Activated T-helper 1 cell treated with anti-CD3 and anti-CD28 coated beads, Interleukin-12 subunit alpha, Interleukin-12 subunit beta, Interleukin-2, Interleukin-4 antibody, amounts not matched to agents 30 ng/mL and 10 ng/mL and 1 ng/mL, durations not matched to agents 14 hours and 24 hours and 36 hours (primary cell): Measurements from ENCODE around the gene DOCK4. TPM values are rescaled to one million over a fixed set of nuclear protein-coding genes. Genes with fewer than 3 reads are reported as not detected.

Source experiments
- DNase-seq: peaks from one replicate; pipeline ENCODE4 v3.0.0; 2021; ENCODE audit warnings: low spot score
- H3K27ac Mint-ChIP-seq: one replicate; pipeline ENCODE4 v1.8.0; 2021; ENCODE audit warnings: mild to moderate bottlenecking, mixed read lengths
- H3K27me3 Mint-ChIP-seq: one replicate; pipeline ENCODE4 v1.8.0; 2022; ENCODE audit warnings: mild to moderate bottlenecking, moderate library complexity, mixed read lengths; ENCODE audit not compliant: insufficient read depth
- H3K36me3 Mint-ChIP-seq: one replicate; pipeline ENCODE4 v1.8.0; 2021; ENCODE audit warnings: low read depth, mixed read lengths
- H3K4me1 Mint-ChIP-seq: one replicate; pipeline ENCODE4 v1.8.0; 2021; ENCODE audit warnings: low read depth, mixed read lengths
- H3K4me3 Mint-ChIP-seq: one replicate; pipeline ENCODE4 v1.8.0; 2021; ENCODE audit warnings: mild to moderate bottlenecking, moderate library complexity, mixed read lengths
- H3K9me3 Mint-ChIP-seq: one replicate; pipeline ENCODE4 v1.8.0; 2021; ENCODE audit warnings: mixed read lengths
- intact Hi-C: fragments of 100-400 bp; cut with micrococcal nuclease; formaldehyde crosslinking; loops from one replicate; pipeline ENCODE4 v1.15.1; 2024
- total RNA-seq: library from RNA; stranded (reverse); gene quantifications from 2 replicates; pipeline ENCODE4 v1.2.3, GENCODE V29; 2022

The DOCK4 gene
- total RNA-seq, 1 donor from 2014 or later = 0.31 TPM

DNA sequence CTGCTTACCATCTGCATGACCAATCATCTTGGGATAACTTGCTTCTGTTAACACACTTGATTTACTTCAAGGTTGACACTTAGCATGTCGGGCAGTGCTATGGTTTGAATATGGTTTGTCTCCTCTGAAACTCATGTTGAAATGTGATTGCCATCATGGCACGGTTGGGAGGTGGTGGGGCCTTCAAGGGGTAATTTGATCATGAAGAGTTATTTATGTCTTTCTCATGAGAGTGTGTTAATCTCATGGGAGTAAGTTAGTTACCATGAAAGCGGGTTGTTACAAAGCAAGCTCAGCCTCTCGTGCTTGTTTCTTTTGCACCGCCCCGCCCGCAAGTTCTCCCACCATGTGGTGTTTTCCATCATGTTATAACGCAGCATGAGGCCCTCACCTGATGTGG lies 163.6 kb downstream of the DOCK4 start:
- intact Hi-C loops = no loop called here

DNA sequence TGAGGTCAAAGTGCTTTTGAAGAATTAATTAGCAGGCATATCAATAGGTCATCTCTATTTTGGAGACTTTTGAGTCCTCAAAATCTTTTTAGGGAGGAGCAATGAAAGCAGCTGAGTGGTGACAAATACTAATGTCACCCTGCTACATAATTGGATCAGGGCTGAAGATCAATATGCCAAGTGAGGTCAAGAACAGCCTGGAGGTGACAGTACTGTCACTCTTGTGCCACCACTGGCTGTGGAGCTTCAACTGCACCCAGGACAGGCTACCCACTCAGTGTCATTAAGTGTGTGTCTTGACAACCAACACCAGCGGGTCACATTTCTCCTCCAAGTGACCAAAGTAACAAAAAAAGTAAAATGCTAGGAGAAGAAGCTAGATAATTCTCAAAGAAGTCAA lies 167.8 kb downstream of the DOCK4 start:
- H3K4me3 Mint-ChIP-seq = no peak overlapping the region
- DNase-seq = no peak
- peaks cover 6% of the 10 kb centered on the region for H3K27me3 Mint-ChIP-seq
- H3K27ac Mint-ChIP-seq = no peak overlapping the region
- no peaks in the 10 kb centered on the region for H3K4me1 Mint-ChIP-seq
- intact Hi-C loops = no loop called here
- H3K9me3 Mint-ChIP-seq = no peaks in the 10 kb centered on the region
- H3K36me3 Mint-ChIP-seq = no peaks in the 10 kb centered on the region

More for the DNA sequence above, 163.6 kb downstream of the DOCK4 start:
- Mint-ChIP-seq H3K36me3 (no peaks in the 10 kb centered on the region), H3K9me3 (no peaks in the 10 kb centered on the region), H3K4me3 (no peak overlapping the region), H3K27ac (no peak overlapping the region), H3K27me3 (peaks cover 3% of the 10 kb centered on the region), H3K4me1 (no peaks in the 10 kb centered on the region)
- DNase-seq = no peak

DNA sequence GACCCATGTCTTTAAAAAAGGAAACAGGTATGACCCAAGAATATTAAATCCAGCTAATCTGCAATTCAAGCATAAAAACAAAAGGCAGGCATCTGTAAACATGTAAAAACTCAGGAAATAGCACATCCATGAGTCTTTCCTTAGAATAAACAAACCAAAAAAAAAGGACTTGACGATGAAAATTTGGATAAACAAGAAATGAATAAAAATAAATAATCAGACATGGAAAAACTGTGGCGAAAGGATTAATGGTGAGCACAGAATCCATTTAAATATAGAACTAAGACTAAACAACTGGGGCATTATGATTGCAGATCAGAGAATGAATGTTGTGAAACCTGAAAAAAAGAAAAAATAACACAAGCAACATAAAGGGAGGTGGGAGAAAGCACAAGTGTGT lies 170.1 kb downstream of the DOCK4 start:
- H3K27me3 Mint-ChIP-seq = peaks cover 6% of the 10 kb centered on the region
- intact Hi-C loops = no loop called here
- H3K4me1 Mint-ChIP-seq = no peaks in the 10 kb centered on the region
- no peaks in the 10 kb centered on the region for H3K9me3 Mint-ChIP-seq
- no peak overlapping the region for H3K4me3 Mint-ChIP-seq
- no peaks in the 10 kb centered on the region for H3K36me3 Mint-ChIP-seq
- no peak for DNase-seq
- H3K27ac Mint-ChIP-seq = no peak overlapping the region

DNA sequence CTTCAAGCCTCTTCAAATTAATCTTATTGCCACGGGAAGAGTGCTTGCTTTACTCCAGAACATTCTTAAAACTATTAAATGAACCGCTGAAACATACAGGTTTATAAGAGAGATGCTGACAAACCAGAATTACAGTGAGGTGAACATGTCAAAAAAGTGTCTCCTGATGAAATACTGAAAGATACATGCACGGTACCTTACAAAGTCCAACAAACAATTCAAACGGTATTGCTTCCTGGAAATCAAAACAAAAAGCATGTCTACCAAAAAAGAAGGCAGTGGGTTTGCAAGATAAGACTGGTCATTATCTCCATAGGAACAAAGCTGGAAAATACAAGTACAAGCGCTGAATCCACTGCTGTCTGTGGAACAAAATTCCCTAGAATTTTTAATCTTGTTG lies 174.5 kb downstream of the DOCK4 start:
- Mint-ChIP-seq H3K27me3 (peaks cover 4% of the 10 kb centered on the region), H3K9me3 (no peaks in the 10 kb centered on the region), H3K27ac (no peak overlapping the region), H3K36me3 (no peaks in the 10 kb centered on the region), H3K4me3 (no peak overlapping the region), H3K4me1 (no peaks in the 10 kb centered on the region)
- DNase-seq = no peak
- intact Hi-C loops = no loop called here

DNA sequence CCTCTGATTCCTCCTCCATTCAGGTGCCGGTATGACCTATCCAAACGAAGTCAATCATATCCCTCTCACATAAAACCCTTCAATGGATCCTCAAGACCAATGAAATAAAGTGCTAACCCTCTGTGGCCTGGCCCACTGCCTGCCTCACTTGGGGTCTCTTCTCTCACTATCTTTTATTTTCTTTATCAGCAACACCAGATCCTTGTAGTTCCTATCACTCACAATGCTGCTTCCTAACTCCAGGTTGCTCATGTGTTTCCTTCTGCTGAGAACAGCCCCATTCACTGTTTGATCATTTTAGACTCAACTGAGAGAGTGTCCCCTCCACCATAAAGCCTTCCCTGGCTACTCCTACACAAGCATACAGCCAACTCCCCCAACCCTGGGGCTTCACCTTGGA lies 180.6 kb downstream of the DOCK4 start:
- Mint-ChIP-seq H3K4me3 (no peak overlapping the region), H3K36me3 (no peaks in the 10 kb centered on the region), H3K27ac (no peak overlapping the region), H3K4me1 (no peaks in the 10 kb centered on the region), H3K9me3 (no peaks in the 10 kb centered on the region), H3K27me3 (peaks cover 2% of the 10 kb centered on the region)
- no peak for DNase-seq
- intact Hi-C loops = no loop called here

DNA sequence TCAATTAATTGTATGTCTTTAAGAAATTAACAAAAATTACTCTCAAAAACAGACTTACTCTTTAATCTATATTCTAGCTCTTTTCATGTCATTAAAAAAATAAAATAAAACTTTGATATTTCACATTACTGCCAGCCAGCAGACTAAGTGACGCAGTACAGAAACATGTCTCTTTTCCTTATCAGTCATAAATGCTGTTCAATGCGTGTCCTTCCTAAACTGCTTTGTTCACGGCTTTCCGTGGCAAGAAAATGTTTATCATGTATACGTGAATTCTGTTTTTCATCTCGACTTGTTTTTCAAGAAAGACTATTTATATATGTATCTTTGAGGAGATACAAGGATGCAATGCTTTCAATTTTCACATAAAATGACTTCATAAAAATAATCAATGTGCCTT lies 182.4 kb downstream of the DOCK4 start:
- H3K4me1 Mint-ChIP-seq = no peaks in the 10 kb centered on the region
- H3K4me3 Mint-ChIP-seq = no peak overlapping the region

DNA sequence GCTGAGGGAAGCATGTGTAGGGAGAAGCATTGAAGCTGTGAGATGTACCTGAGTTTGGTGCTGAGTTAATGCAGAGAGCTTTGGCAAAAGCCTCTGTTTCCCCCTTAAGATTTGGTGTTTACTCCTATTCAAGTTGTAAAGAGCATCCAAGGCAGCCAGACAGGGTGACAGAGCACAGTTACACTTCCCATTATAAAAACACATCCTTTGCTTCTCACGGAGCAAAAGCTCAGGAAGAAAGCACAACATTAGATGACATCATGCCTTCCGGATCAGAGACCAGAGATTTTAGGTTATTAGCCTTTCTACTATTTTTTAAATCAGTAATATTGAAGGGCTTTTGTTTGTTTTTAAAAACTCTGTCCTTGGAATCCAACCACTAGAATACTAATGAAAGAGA lies 182.9 kb downstream of the DOCK4 start:
- H3K27ac Mint-ChIP-seq = no peak overlapping the region
- no peak for DNase-seq
- peaks cover 4% of the 10 kb centered on the region for H3K27me3 Mint-ChIP-seq
- H3K9me3 Mint-ChIP-seq = no peaks in the 10 kb centered on the region
- intact Hi-C loops = no loop called here
- H3K4me3 Mint-ChIP-seq = no peak overlapping the region
- no peaks in the 10 kb centered on the region for H3K36me3 Mint-ChIP-seq
- H3K4me1 Mint-ChIP-seq = no peaks in the 10 kb centered on the region

More for the DNA sequence above, 182.4 kb downstream of the DOCK4 start:
- peaks cover 3% of the 10 kb centered on the region for H3K27me3 Mint-ChIP-seq
- intact Hi-C loops = no loop called here
- no peaks in the 10 kb centered on the region for H3K9me3 Mint-ChIP-seq
- no peaks in the 10 kb centered on the region for H3K36me3 Mint-ChIP-seq
- no peak overlapping the region for H3K27ac Mint-ChIP-seq
- no peak for DNase-seq

DNA sequence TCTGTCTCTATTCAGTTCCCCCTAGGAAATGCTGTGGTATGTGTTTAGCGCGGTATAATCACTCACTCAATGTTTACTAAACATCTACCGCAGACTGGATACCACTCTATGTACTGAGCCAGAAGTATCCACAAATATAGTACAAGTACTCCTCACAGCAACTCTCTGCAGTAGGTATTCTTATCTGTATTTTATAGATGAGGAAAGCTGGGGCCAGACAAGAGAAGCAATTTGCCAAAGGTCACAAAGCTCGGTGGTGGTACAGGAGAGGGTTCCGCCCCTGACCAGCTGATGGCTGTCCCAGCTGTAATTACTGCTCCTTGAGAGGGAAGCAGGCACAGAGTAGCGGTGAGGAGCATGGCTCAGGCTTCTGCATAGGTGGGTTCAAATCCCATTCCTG lies 184.1 kb downstream of the DOCK4 start:
- Mint-ChIP-seq H3K36me3 (no peaks in the 10 kb centered on the region), H3K4me3 (no peak overlapping the region), H3K9me3 (no peaks in the 10 kb centered on the region), H3K27ac (no peak overlapping the region), H3K4me1 (no peaks in the 10 kb centered on the region), H3K27me3 (peaks cover 4% of the 10 kb centered on the region)
- intact Hi-C loops = no loop called here
- DNase-seq = no peak

DNA sequence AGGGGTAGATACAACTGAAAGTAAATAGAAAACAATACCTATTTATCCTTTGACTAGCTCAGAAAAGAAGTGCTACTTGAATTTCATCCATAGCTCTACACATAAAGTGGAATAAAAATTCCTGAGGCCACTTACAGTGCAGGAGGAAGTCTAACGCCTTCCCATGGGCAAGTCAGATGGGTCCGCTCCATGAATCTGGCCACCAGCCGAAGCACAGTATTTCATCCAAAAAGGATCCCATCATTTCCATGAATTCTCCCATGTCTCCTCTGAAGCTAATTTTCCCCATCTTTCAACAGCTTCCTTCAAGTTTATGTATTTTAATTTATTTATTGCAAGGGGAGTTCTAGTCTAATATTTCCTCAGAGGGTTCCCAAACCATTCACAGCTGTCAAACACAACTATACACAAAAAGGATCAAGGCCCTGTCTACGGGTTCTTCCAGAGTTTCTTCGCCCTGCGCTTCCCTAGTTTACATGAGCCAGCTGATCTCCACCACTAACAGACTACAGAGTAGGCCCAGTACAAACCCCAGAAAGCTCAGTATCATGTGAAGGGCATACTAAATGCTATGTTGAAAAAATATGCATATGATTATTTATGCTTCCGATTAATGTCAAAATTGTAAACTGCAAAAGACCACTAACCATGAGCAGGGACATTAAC lies 184.7 kb downstream of the DOCK4 start:
- no peaks in the 10 kb centered on the region for H3K9me3 Mint-ChIP-seq
- intact Hi-C loops = no loop called here
- no peaks in the 10 kb centered on the region for H3K4me1 Mint-ChIP-seq
- H3K4me3 Mint-ChIP-seq = no peak overlapping the region
- peaks cover 4% of the 10 kb centered on the region for H3K27me3 Mint-ChIP-seq
- no peaks in the 10 kb centered on the region for H3K36me3 Mint-ChIP-seq
- no peak for DNase-seq
- H3K27ac Mint-ChIP-seq = no peak overlapping the region

DNA sequence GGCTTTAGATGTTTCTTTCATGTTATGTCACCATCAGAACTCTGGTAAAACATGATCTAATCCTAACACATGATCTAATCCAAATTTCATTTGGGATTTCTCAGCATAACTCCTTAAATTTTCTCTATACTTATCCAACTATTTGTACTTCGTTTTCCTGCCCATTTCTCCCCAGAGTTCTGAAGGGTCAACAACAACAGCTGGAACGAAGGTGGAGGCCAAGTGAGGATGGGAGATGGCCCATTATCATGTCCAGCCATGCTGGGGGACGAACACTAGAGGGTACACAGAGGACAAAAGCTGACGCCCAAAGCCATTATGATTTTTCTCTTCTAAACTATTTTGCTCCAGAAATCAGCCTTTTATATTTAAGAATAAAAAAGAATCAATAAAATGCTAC lies 185.4 kb downstream of the DOCK4 start:
- intact Hi-C loops = no loop called here
- Mint-ChIP-seq H3K27ac (no peak overlapping the region), H3K36me3 (no peaks in the 10 kb centered on the region), H3K27me3 (peaks cover 4% of the 10 kb centered on the region), H3K4me3 (no peak overlapping the region), H3K4me1 (no peaks in the 10 kb centered on the region), H3K9me3 (no peaks in the 10 kb centered on the region)
- DNase-seq = no peak

DNA sequence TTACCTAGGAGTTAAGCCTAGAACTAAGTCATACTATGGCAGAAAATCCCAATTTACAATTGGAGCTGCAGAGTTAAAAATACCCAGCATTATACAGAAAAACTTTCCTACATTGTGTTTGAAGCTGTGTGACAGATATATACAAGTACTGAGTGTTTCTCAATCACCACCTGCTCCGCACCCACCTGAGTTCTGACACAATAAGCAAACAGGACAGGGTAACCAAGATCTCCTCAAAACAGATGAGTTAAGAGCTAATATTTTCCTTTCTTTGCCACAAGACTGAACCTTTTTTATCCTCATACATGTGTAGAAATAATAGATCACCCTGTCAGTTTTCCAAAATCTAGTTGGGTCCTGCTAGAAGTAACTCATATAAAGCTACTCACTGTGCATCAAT lies 186.3 kb downstream of the DOCK4 start:
- H3K36me3 Mint-ChIP-seq = no peaks in the 10 kb centered on the region
- peaks cover 4% of the 10 kb centered on the region for H3K27me3 Mint-ChIP-seq
- no peak overlapping the region for H3K4me3 Mint-ChIP-seq
- no peaks in the 10 kb centered on the region for H3K9me3 Mint-ChIP-seq
- no peak overlapping the region for H3K27ac Mint-ChIP-seq
- DNase-seq = no peak
- intact Hi-C loops = no loop called here
- no peaks in the 10 kb centered on the region for H3K4me1 Mint-ChIP-seq

DNA sequence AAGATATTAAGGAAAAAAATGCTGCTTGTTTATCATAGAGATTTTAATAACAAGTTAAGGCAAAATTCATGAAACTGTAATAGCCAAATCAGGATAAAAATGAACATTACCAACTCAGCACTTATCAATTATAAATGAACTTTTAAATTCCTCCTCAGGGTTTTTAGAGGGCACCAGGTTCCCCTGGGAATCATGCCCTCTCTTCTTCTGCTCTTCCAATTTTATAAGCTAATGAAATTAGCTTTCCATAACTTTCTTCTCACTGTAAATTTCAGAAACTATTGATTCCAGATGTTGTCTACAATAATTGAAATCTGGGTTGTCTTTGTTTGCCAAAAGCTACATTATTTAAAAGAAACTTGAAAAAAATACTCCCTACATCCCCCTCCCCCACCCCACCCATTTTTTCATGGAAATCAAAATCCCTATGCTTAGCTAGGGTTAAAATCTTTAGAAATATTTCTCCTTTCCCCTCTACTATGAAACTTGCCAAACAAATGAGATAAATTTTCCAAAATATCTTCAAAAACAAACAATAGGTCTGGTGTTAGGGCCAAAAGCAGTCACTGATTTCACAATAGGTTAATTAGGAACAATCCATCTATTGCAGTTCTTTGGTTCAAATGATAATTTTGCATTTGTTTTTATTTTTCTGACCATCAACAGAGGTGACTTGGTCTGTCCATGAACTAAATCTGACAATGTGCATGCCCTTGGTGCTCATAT lies 187.7 kb downstream of the DOCK4 start:
- Mint-ChIP-seq H3K27me3 (peaks cover 4% of the 10 kb centered on the region), H3K9me3 (no peaks in the 10 kb centered on the region), H3K4me1 (no peaks in the 10 kb centered on the region), H3K27ac (no peak overlapping the region), H3K4me3 (no peak overlapping the region), H3K36me3 (no peaks in the 10 kb centered on the region)
- DNase-seq = no peak
- intact Hi-C loops = no loop called here

DNA sequence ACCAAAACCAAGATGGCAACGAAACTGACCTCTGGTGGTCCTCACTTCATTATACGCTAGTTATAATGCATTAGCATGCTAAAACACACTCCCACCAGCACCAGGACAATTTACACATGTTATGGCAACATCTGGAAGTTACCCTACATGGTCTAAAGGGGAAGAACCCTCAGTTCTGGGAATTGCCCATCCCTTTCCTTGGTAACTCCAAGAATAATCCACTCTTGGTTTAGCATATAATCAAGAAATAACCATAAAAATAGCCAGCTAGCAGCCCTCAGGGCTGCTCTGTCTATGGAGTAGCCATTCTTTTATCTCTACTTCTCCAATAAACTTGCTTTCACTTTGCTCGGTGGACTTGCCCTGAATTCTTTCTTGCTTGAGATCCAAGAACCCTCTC lies 191.1 kb downstream of the DOCK4 start:
- no peaks in the 10 kb centered on the region for H3K9me3 Mint-ChIP-seq
- DNase-seq = no peak

More for the DNA sequence above, 191.1 kb downstream of the DOCK4 start:
- Mint-ChIP-seq H3K36me3 (no peaks in the 10 kb centered on the region), H3K27ac (no peak overlapping the region), H3K27me3 (peaks cover 3% of the 10 kb centered on the region), H3K4me3 (no peak overlapping the region), H3K4me1 (no peaks in the 10 kb centered on the region)
- intact Hi-C loops = no loop called here
